Measurements from ENCODE around the gene IGSF21. TPM values are rescaled to one million over a fixed set of nuclear protein-coding genes. Genes with fewer than 3 reads are reported as not detected.

The IGSF21 gene
- total and polyA plus RNA-seq, 10 of the 15 experiments (the other 5 are each of a cell fraction or from before 2014, with no cell fraction given) = 0.03 to 0.49 TPM; not detected in 8

- H3K4me1 ChIP-seq (ENCODE audit: control insufficient read depth, insufficient read depth, low read length) = no peaks in the 10 kb centered on the region
- H4K20me1 ChIP-seq (ENCODE audit: control insufficient read depth, insufficient read depth) = no peaks in the 10 kb centered on the region
- ChIA-PET CTCF (no interaction called here), RAD21 (ENCODE audit: unreplicated experiment) (no interaction called here), POLR2A (no interaction called here), SMC1A (ENCODE audit: uncharacterized antibody, unreplicated experiment) (no interaction called here)
- H3K9me3 ChIP-seq (replicated peaks; ENCODE audit: control insufficient read depth, insufficient read depth, low read length) = peaks cover 7% of the 10 kb centered on the region; the same call in 2 of the 3 replicates
- H2AFZ ChIP-seq (ENCODE audit: control insufficient read depth, low read depth, low read length) = no peak overlapping the region
- H3K79me2 ChIP-seq (ENCODE audit: control insufficient read depth, insufficient read depth, low read length) = no peaks in the 10 kb centered on the region
- no peak overlapping the region for H3K4me2 ChIP-seq (ENCODE audit: control insufficient read depth, insufficient read depth)
- BruUV-seq (replicated peaks) = no TSS peak
- no peaks in the 10 kb centered on the region for H3K36me3 ChIP-seq (ENCODE audit: control insufficient read depth in 2 of 2, insufficient read depth in 2 of 2, low read length in 1 of 2)
- in situ Hi-C loops (cut with MboI) = no loop called here
- no peaks in the 10 kb centered on the region; a peak in 1 of 4 replicates for H3K27me3 ChIP-seq (replicated peaks in 1 of 2; ENCODE audit: control insufficient read depth in 2 of 2, insufficient read depth in 2 of 2, low read length in 1 of 2)
- no peak overlapping the region for H3K9ac ChIP-seq (ENCODE audit: control insufficient read depth, insufficient read depth, low read length)
- WGBS (ENCODE audit: insufficient coverage, insufficient replicate concordance, low lambda C conversion rate, missing lambda C conversion rate) = 42% methylated on average over 26 of the region's 26 CpGs
- intact Hi-C loops (cut with micrococcal nuclease; ENCODE audit: unreplicated experiment) = no loop called here
- FAIRE-seq (no peak), ATAC-seq (no peak), DNase-seq (ENCODE audit: low read depth, low spot score) (no peak)
- no peak overlapping the region for H3K27ac ChIP-seq (ENCODE audit: control insufficient read depth, insufficient read depth)
- no peak overlapping the region for H3K4me3 ChIP-seq
- TF ChIP-seq TAF1 (IDR thresholded peaks at IDR 0.05; ENCODE audit: borderline replicate concordance, low read depth, low read length) (no peak), NR2F1 (conservative IDR thresholded peaks at IDR 0.05) (no peak), BCL11A (IDR thresholded peaks at IDR 0.05; ENCODE audit: low read depth, low read length) (no peak), SIX5 (IDR thresholded peaks at IDR 0.05; ENCODE audit: low read depth, low read length, severe bottlenecking) (no peak), ESRRA (IDR thresholded peaks at IDR 0.05; ENCODE audit: low read length) (no peak), NR2C2 (IDR thresholded peaks at IDR 0.05; ENCODE audit: borderline replicate concordance, control insufficient read depth, insufficient read length, low read depth) (no peak), BACH1 (IDR thresholded peaks at IDR 0.05; ENCODE audit: borderline replicate concordance) (no peak), IRF5 (IDR thresholded peaks at IDR 0.05; ENCODE audit: borderline replicate concordance) (no peak), ZSCAN29 (IDR thresholded peaks at IDR 0.05) (no peak), CUX1 (IDR thresholded peaks at IDR 0.05; ENCODE audit: insufficient replicate concordance, low read depth, low read length) (no peak), NKRF (conservative IDR thresholded peaks at IDR 0.05) (no peak)
These were observed 299.8 kb downstream of the IGSF21 start for GRCh38 chr1:18407166-18408045.

All from GM12878 (cell line).